NCI-H2196 (cell line): ENCODE results near the gene RBSN.

Source experiments
- DNase-seq: peaks from one replicate; lab custom pipeline; 2025; ENCODE audit not compliant: unreplicated experiment; lab: John Stamatoyannopoulos, UW

Gene RBSN

GRCh38 chr3:15060029-15060428, 38.9 kb downstream of the RBSN start:
- no peak for DNase-seq

DNA sequence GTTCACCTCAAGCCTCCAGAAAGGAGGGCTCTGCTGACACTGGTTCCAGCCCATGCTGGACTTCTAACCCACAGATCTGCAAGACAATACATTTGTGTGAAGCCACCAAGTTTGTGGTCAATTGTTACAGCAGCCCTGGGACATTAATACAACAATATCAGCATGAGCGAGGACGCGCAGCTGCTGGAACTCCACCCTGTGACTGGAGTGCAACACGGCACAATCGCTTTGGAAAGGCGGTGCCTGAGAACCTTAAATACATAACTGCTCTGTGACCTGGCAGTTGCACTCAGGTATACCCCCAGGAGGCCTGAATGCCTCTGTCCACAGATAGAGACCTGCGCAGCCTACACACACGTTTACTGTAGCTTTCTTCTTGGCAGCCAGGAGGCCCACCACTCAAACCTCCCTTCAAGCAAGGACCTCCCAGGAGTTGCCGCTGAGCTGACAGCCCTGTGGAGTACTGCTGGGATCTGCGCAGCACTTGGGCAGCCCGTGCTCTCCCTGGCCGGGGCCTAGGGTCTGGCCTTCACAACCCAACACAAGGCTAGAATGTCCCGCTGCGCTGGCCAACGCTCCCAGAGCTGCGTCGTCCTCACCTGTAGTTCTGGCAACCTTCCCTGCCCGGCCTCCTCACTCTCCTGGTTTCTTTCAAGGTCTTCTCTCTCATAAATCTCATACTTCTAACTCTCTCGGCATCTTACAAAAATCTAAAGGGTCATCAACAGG, 42.1 kb downstream of the RBSN start:
- DNase-seq, result no peak

DNA sequence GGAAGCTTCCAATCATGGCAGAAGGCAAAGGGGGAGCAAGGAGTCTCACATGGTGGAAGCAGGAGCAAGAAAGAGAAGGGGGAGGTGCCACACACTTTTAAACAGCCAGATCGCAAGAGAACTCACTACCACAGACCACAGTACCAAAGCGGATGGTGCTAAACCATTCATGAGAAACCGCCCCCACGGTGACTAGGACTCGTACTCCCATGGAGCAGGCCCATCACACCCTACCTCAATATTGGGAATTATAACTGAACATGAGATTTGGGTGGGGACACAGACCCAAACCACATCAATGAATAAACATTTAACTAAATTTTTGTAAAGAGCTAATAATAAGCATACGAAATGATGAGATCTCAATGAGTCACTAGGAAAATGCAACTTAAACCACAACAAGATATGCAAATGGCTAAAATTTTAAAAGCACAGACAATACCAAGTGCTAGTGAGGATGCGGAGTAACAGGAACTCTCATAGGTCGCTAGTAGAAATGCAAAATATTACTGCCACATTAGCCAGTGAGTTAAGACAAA, 43.9 kb downstream of the RBSN start:
- DNase-seq, result no peak

GRCh38 chr3:15053541-15053940, 45.4 kb downstream of the RBSN start:
- DNase-seq, result no peak

GRCh38 chr3:15052335-15053242, 46.4 kb downstream of the RBSN start:
- no peak for DNase-seq

GRCh38 chr3:15051531-15051930, 47.4 kb downstream of the RBSN start:
- DNase-seq, result peak; percentile 13

DNA sequence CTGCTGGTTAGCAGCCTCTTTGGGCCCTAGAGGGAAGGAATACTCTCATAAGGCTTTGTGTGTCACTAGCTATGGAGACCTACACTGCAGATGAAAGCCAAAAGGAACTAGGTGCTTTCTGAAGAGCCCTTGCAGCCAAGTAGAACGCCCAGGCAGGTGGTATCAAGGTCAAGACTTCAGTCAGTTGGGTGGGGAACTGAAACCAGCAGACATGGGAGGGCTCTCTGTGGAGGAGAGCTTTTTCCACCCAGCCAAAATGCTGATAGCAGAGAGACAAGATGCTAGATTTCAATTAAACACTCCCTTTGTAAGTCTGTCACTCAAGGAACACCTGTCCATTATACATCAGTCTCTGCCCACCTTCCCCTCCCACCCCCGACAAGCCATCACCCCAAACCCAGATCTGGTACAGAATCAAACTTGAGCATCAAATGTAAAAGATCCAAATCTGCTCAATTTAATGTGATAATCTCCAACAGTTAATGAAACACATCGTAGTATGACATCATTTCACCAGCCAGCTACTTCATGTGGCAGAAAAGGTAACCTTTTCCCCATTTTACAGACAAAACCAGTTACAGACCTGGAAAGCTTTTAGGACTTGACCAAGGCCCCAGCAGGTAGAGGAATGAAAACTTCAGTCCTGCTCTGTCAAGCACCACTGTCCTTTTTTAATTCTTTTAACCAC, 48.4 kb downstream of the RBSN start:
- no peak for DNase-seq

DNA sequence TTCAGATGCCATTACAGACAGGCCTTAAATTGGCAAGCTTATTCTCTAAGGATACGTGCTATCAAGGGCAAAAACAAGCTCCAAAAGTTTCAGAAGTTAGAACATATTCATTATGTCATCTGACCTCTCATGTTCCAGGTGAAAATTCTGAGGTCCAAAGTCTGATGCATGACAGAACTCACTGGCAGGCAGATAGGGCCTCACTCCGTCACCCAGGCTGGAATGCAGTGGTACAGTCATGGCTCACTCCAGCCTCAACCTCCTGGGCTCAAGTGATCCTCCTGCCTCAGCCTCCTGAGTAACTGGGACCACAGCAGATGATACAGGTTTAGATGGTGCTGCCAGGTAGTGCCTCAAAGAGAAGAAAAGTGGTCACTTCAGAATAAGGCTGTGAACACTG, 49.4 kb downstream of the RBSN start:
- DNase-seq, result no peak

- DNase-seq, result no peak
Measured at GRCh38 chr3:15045667-15046066, 53.3 kb downstream of the RBSN start.

DNA sequence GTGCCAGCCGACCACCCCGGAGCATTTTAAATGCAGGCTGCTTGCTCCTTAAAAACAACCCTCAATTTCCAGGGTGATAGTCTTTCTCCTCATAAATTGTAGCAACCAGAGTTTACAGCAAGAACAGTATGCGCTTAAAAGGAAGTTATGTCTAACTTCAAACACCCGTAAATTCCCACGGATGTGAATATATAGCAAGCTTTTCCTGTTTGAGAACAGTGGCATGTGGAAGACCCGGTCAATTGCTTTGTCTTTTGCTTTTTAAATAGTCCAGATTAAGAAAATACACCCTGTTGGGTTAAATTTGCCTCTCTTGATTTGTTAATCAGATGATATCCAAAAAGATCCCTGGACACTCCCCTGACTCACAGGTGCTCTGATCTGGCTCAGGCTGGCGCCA, 54.6 kb downstream of the RBSN start:
- DNase-seq, result no peak

GRCh38 chr3:15043408-15044171, 55.4 kb downstream of the RBSN start:
- DNase-seq, result no peak

- no peak for DNase-seq
Measured at GRCh38 chr3:15042936-15043335, 56.0 kb downstream of the RBSN start.

DNA sequence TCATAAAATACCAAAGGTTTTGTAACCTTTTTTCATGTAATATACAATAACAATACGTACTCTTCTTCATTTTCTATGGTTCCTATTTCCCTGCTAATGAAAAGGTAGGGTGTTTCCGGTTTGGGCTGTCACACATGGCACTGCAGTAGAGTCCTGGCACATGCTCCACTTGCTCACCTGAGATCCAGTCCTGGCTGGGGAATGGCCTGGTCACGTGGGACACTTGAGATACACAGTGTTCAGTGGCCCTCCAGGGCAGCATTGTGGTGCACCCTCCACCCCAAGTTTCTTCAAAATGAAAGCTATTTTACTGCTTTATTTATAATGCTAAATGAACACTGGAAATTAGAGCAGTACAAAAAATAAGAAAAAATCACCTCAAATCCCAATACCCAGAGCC, 57.0 kb downstream of the RBSN start:
- no peak for DNase-seq

GRCh38 chr3:15040844-15041243, 58.1 kb downstream of the RBSN start:
- no peak for DNase-seq

DNA sequence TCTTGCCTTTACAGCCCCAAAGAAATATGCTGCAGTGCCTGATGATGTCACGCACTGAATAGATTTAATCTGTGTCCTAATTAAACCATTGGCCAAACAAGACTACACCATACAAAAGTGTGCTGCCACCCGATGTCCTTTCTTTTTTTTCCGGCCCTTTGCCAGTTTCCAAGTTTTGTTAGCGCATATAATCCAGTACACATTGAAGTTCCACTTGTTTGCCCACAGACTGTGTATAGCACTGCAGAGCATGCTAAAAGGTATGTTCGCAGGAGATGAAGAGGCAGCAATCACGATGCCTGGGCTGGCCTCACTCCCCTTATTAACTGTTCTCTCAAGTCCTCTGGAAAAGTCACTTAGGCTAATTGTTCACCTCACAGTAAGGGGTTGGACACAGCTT, 60.6 kb downstream of the RBSN start:
- no peak for DNase-seq

DNA sequence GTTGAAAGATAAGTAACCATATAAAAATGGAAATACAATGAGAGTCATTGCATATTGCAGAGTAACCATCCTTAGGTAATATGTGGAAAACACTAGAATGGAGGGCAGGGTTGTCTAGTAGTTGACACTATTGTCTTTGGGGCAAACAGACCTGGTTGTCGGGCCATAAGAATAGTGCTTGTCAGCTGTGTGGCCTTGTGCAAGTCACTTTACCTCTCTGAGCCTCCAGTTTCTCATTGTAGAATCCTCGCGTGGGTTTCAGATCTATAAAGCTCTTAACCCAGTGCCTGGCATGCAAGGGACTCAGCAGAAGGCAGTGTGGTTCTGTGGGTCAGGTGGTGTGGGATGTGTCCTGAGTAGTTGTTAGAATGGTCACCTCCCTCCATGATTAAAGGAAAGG, 65.8 kb downstream of the RBSN start:
- DNase-seq, result no peak

- DNase-seq, result no peak
Measured at GRCh38 chr3:15032650-15033049, 66.3 kb downstream of the RBSN start.

DNA sequence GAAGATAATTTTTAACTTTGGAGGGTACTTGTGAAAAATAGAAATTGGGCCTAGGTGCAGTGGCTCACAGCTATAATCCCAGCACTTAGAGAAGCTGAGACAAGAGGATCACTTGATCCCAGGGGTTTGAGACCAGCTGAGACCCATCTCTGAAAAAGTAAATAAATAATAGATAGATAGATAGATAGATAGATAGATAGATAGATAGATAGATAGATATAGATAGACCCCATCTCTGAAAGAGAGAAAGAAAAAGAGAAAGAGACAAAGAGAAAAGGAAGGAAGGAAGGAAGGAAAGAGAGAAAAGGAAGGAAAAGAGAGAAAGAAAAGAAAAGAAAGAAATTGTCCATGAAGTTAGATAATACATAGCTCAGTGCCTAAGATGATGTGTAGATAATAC, 69.3 kb downstream of the RBSN start:
- DNase-seq, result no peak

- no peak for DNase-seq
Measured at GRCh38 chr3:15023719-15024118, 75.2 kb downstream of the RBSN start.

GRCh38 chr3:15023249-15023648, 75.7 kb downstream of the RBSN start:
- no peak for DNase-seq
